ENCODE data around the gene SERPINI2. TPM values are rescaled to one million over a fixed set of nuclear protein-coding genes. Genes with fewer than 3 reads are reported as not detected.
"Not testable (repeated sequence)": the region's sequence is repeated elsewhere in the genome, so short reads cannot be mapped to it uniquely, and the experiment has no call there.

The SERPINI2 gene
- total and polyA plus RNA-seq, 2 experiments from 2014 or later = 0.57 TPM; not detected in 1

DNA sequence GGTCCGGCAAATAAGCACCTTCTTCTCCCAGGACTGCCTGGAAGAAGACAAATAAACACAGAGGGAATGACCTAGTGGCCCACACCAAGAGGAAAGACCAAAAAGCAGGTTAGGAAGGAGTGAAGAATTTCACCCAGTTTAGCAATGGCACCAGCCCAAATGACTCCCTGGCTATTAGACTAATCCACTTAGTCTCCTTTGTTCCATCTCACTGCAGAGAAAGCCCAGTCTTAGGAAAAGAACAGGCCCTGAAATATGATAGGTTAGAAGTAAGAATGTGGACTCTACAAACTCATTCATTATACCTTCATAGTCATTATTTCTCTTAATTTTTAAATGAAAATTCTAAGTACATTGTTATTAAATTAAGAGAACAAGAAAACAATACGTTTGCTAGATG is 23.2 kb downstream of the SERPINI2 start:
- DNase-seq (ENCODE audit: low read depth in 1 of 2, low spot score in 1 of 2) = no peak
- H3K4me3 ChIP-seq = no peak overlapping the region
- no peaks in the 10 kb centered on the region for H3K36me3 ChIP-seq
- TF ChIP-seq, protein P1, sequence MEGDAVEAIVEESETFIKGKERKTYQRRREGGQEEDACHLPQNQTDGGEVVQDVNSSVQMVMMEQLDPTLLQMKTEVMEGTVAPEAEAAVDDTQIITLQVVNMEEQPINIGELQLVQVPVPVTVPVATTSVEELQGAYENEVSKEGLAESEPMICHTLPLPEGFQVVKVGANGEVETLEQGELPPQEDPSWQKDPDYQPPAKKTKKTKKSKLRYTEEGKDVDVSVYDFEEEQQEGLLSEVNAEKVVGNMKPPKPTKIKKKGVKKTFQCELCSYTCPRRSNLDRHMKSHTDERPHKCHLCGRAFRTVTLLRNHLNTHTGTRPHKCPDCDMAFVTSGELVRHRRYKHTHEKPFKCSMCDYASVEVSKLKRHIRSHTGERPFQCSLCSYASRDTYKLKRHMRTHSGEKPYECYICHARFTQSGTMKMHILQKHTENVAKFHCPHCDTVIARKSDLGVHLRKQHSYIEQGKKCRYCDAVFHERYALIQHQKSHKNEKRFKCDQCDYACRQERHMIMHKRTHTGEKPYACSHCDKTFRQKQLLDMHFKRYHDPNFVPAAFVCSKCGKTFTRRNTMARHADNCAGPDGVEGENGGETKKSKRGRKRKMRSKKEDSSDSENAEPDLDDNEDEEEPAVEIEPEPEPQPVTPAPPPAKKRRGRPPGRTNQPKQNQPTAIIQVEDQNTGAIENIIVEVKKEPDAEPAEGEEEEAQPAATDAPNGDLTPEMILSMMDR (IDR thresholded peaks at IDR 0.05; ENCODE audit: low read depth, low read length) = no peak
- H3K27ac ChIP-seq = no peak overlapping the region
- H3K27me3 ChIP-seq = no peaks in the 10 kb centered on the region
- H3K9me3 ChIP-seq (ENCODE audit: low read depth) = no peaks in the 10 kb centered on the region
- peaks cover 6% of the 10 kb centered on the region for H3K4me1 ChIP-seq (ENCODE audit: low read depth)

DNA sequence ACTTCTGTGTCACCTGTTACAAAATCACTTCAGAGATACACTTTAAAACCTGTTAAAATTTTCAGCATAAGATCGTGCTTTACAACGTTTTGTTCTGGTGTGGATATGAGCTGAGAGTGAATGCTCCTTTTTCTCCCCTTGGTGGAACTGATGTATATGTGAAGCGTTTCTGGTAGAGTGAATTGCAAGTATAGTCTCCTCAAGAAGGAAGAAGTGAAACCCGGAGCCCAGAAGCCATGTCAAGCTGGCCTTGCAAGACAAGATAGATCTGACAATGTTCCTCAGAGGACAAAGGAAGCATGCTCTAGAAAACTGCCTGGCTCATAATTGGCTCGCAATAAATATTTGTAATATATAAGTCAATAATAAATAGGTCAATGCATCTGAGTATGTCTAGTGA is 23.6 kb downstream of the SERPINI2 start:
- Histone ChIP-seq H3K4me1 (ENCODE audit: low read depth) (peaks cover 6% of the 10 kb centered on the region), H3K27me3 (no peaks in the 10 kb centered on the region), H3K4me3 (no peak overlapping the region), H3K27ac (no peak overlapping the region), H3K36me3 (no peaks in the 10 kb centered on the region), H3K9me3 (ENCODE audit: low read depth) (no peaks in the 10 kb centered on the region)
- no peak for DNase-seq (ENCODE audit: low read depth in 1 of 2, low spot score in 1 of 2)
- TF ChIP-seq, protein P1 (IDR thresholded peaks at IDR 0.05; ENCODE audit: low read depth, low read length) = no peak

DNA sequence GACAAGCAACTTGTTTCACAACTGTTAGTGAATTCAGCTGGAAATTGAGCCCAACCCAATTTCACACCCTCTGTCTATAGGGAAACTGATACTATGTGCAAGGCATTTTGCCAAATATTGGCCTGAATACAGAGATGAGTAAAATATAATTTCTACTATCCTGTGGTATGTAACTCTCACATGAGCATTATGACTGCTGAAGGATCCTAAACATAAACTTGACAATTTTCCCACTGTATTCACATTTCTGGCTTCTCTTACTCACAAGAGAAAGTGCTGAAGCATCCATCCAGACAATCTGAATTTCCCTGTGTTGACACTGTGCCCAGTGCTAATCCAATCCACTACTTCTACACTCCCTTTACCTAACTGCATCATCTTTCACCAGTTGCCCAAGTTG is 28.4 kb downstream of the SERPINI2 start:
- H3K27ac ChIP-seq = no peak overlapping the region
- no peak for DNase-seq (ENCODE audit: low read depth in 1 of 2, low spot score in 1 of 2)
- no peaks in the 10 kb centered on the region for H3K27me3 ChIP-seq
- H3K4me3 ChIP-seq = no peak overlapping the region
- TF ChIP-seq, protein P1 (IDR thresholded peaks at IDR 0.05; ENCODE audit: low read depth, low read length) = no peak
- H3K9me3 ChIP-seq (ENCODE audit: low read depth) = no peaks in the 10 kb centered on the region
- peaks cover 6% of the 10 kb centered on the region for H3K4me1 ChIP-seq (ENCODE audit: low read depth)
- no peaks in the 10 kb centered on the region for H3K36me3 ChIP-seq

DNA sequence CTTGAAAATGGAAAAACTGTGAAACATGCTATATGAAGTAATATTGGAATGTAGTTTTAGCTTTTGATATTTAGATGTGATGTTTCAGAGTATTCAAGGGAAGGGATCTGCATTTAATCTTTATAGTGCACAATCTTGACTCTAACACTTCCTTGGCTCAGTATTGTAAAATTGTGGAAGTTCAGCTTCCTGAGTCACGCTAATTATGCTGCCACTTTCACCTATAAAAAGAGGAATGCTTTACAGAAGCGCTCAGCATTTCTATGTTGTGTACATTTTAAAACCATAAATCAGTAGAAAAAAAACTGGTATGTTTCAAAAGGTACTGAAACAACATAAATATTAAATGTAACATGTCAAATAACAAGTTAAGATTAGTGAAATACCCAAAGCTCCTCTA is 32.6 kb downstream of the SERPINI2 start:
- no peak for DNase-seq (ENCODE audit: low read depth in 1 of 2, low spot score in 1 of 2)
- TF ChIP-seq, protein P1 (IDR thresholded peaks at IDR 0.05; ENCODE audit: low read depth, low read length) = no peak
- H3K27me3 ChIP-seq = no peaks in the 10 kb centered on the region
- H3K36me3 ChIP-seq = no peaks in the 10 kb centered on the region
- no peak overlapping the region for H3K4me3 ChIP-seq
- H3K27ac ChIP-seq = no peak overlapping the region
- H3K4me1 ChIP-seq (ENCODE audit: low read depth) = peaks cover 6% of the 10 kb centered on the region
- no peaks in the 10 kb centered on the region for H3K9me3 ChIP-seq (ENCODE audit: low read depth)

DNA sequence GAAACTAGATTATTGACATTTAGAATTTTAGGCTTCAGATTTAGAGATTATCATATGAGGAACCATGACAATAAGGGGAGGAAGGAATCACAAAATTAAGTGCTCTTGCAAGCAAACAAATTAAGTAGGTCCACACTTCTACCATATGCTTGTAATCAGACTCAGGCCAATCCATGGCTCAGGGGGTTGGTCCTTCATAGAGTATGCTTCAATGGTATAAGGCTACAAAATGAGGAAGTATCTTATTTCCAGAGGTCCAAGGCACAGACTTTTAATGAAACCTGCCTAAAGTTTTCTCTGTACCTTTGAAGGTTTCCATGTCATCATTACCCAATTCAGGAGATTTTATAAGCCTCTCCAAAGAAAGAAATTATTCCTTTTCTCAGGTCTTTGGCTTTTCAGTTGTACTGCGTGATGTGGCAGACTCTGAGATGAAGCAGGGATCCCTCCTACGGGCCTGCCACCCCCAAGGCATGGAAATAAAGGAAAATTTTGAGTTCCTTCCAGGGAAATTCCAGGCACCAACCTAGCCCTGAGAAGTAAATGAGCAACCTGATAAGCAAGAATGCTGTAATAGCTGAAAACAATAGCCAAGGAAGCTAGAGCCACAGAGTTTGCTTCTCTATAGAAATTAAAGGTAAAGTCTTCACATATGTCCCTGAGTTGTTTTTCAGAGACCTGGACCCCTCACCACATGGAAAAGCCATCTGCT is 36.3 kb downstream of the SERPINI2 start:
- H3K9me3 ChIP-seq (ENCODE audit: low read depth) = no peaks in the 10 kb centered on the region
- H3K36me3 ChIP-seq = no peaks in the 10 kb centered on the region
- no peak overlapping the region for H3K27ac ChIP-seq
- H3K4me1 ChIP-seq (ENCODE audit: low read depth) = no peaks in the 10 kb centered on the region
- DNase-seq (ENCODE audit: low read depth in 1 of 2, low spot score in 1 of 2) = no peak
- H3K27me3 ChIP-seq = no peaks in the 10 kb centered on the region
- TF ChIP-seq, protein P1 (IDR thresholded peaks at IDR 0.05; ENCODE audit: low read depth, low read length) = no peak
- no peak overlapping the region for H3K4me3 ChIP-seq

DNA sequence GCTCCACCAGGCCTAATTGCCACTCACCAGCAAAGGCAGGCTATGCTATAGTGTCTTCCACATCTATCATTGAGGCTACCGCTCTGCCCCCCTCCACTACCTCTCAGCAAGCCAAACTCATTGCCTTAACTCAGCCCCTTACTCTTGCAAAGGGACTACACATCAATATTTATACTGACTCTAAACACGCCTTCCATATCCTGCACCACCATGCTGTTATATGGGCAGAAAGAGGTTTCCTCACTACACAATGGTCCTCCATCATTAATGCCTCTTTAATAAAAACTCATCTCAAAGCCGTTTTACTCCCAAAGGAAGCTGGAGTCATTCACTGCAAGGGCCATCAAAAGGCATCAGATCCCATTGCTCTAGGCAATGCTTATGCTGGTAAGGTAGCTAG is 46.9 kb downstream of the SERPINI2 start:
- not testable (repeated sequence) for H3K4me3 ChIP-seq; H3K36me3 ChIP-seq; H3K9me3 ChIP-seq (ENCODE audit: low read depth); H3K27me3 ChIP-seq; H3K4me1 ChIP-seq (ENCODE audit: low read depth); DNase-seq (ENCODE audit: low read depth in 1 of 2, low spot score in 1 of 2); H3K27ac ChIP-seq

DNA sequence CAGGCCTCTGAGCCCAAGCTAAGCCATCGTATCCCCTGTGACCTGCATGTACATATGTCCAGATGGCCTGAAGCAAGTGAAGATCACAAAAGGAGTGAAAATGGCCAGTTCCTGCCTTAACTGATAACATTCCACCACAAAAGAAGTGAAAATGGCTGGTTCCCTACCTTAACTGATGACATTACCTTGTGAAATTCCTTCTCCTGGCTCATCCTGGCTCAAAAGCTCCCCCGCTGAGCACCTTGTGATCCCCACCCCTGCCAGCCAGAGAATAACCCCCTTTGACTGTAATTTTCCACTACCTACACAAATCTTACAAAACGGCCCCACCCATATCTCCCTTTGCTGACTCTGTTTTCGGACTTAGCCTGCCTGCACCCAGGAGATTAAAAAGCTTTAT is 51.4 kb downstream of the SERPINI2 start:
- DNase-seq (ENCODE audit: low read depth in 1 of 2, low spot score in 1 of 2); H3K9me3 ChIP-seq (ENCODE audit: low read depth); H3K4me1 ChIP-seq (ENCODE audit: low read depth); H3K36me3 ChIP-seq; H3K27ac ChIP-seq; H3K4me3 ChIP-seq; H3K27me3 ChIP-seq: not testable (repeated sequence)

Data from cardiac muscle cell (in vitro differentiated cells and primary cell).